Activated CD4-positive, alpha-beta T cell treated with anti-CD3 and anti-CD28 coated beads, Interleukin-2, amount 10 ng/mL, durations not matched to agents 7 days and 5 days (primary cell): Measurements from ENCODE around the gene TSSK2. TPM values are rescaled to one million over a fixed set of nuclear protein-coding genes. Genes with fewer than 3 reads are reported as not detected.
A peak's percentile ranks its signal among the peaks of the same experiment; 100 is the strongest.
"Not testable (repeated sequence)": the region's sequence is repeated elsewhere in the genome, so short reads cannot be mapped to it uniquely, and the experiment has no call there.

Experiments used
- CTCF ChIA-PET: fragments of 350-600 bp; sonication (Branson Sonifier 250); formaldehyde crosslinking; loops from one replicate; lab custom pipeline; 2021; ENCODE audit warnings: antibody characterized with exemption; lab: Charles Lee
- POLR2A ChIA-PET: fragments of 350-600 bp; sonication (Branson Sonifier 250); formaldehyde crosslinking; loops from one replicate; lab custom pipeline; 2021; ENCODE audit warnings: antibody characterized with exemption; lab: Charles Lee
- DNase-seq: peaks from one replicate; pipeline ENCODE4 v3.0.0-alpha.2; 2020
- H3K27ac Mint-ChIP-seq: one replicate; pipeline ENCODE4 v1.8.0; 2021; ENCODE audit warnings: mild to moderate bottlenecking, moderate library complexity, mixed read lengths
- H3K27me3 Mint-ChIP-seq: one replicate; pipeline ENCODE4 v1.8.0; 2021; ENCODE audit warnings: mixed read lengths
- H3K36me3 Mint-ChIP-seq: one replicate; pipeline ENCODE4 v1.8.0; 2021; ENCODE audit warnings: low read depth, mixed read lengths
- H3K4me1 Mint-ChIP-seq: one replicate; pipeline ENCODE4 v1.8.0; 2021; ENCODE audit warnings: mixed read lengths
- H3K4me3 Mint-ChIP-seq: one replicate; pipeline ENCODE4 v1.8.0; 2021; ENCODE audit warnings: mild to moderate bottlenecking, moderate library complexity, mixed read lengths
- H3K9me3 Mint-ChIP-seq: one replicate; pipeline ENCODE4 v1.8.0; 2021; ENCODE audit warnings: mixed read lengths
- total RNA-seq, 2 experiments: library from RNA; stranded (reverse); gene quantifications; one replicate each; pipeline ENCODE4 v1.2.3, GENCODE V29; 2021

Gene TSSK2
- total RNA-seq, 2 experiments from 2014 or later, result not detected

- H3K27ac Mint-ChIP-seq, H3K9me3 Mint-ChIP-seq, POLR2A ChIA-PET, H3K36me3 Mint-ChIP-seq, CTCF ChIA-PET, H3K4me3 Mint-ChIP-seq, H3K4me1 Mint-ChIP-seq, DNase-seq: not testable (repeated sequence)
- peaks cover 23% of the 10 kb centered on the region for H3K27me3 Mint-ChIP-seq
These were observed 25.0 kb downstream of the TSSK2 start for GRCh38 chr22:19156109-19156508.

- CTCF ChIA-PET, result interaction anchor here (0.6 kb wide), 1 partner anchor 25 kb away, joined by 3 read pairs; no protein-coding TSS in a partner anchor
- H3K36me3 Mint-ChIP-seq, DNase-seq, H3K9me3 Mint-ChIP-seq, POLR2A ChIA-PET, H3K27me3 Mint-ChIP-seq, H3K27ac Mint-ChIP-seq, H3K4me1 Mint-ChIP-seq, H3K4me3 Mint-ChIP-seq: not testable (repeated sequence)
These were observed 27.5 kb downstream of the TSSK2 start for GRCh38 chr22:19158649-19159048.

- ChIA-PET CTCF (no interaction called here), POLR2A (no interaction called here)
- H3K27me3 Mint-ChIP-seq, result peaks cover 28% of the 10 kb centered on the region
- DNase-seq, result no peak
- no peaks in the 10 kb centered on the region for H3K36me3 Mint-ChIP-seq
- no peaks in the 10 kb centered on the region for H3K9me3 Mint-ChIP-seq
- H3K4me1 Mint-ChIP-seq, result peaks cover 8% of the 10 kb centered on the region
- no peak overlapping the region for H3K4me3 Mint-ChIP-seq
- H3K27ac Mint-ChIP-seq, result no peak overlapping the region
These were observed 33.3 kb downstream of the TSSK2 start for GRCh38 chr22:19164425-19164824.

GRCh38 chr22:19166421-19166820 is 35.3 kb downstream of the TSSK2 start:
- POLR2A ChIA-PET, result no interaction called here
- Mint-ChIP-seq H3K27me3 (peaks cover 44% of the 10 kb centered on the region), H3K4me3 (no peak overlapping the region), H3K4me1 (peaks cover 22% of the 10 kb centered on the region), H3K27ac (no peak overlapping the region), H3K9me3 (no peaks in the 10 kb centered on the region), H3K36me3 (no peaks in the 10 kb centered on the region)
- CTCF ChIA-PET, result no interaction called here
- no peak for DNase-seq

- POLR2A ChIA-PET, result no interaction called here
- Mint-ChIP-seq H3K27ac (no peak overlapping the region), H3K36me3 (peaks cover 2% of the 10 kb centered on the region)
These were observed 36.2 kb downstream of the TSSK2 start for GRCh38 chr22:19167106-19167869.

GRCh38 chr22:19168088-19168890 is 37.2 kb downstream of the TSSK2 start:
- POLR2A ChIA-PET, result no interaction called here
- H3K4me1 Mint-ChIP-seq, result peaks cover 35% of the 10 kb centered on the region

More at GRCh38 chr22:19167106-19167869, 36.2 kb downstream of the TSSK2 start:
- CTCF ChIA-PET, result no interaction called here
- DNase-seq, result no peak
- H3K4me1 Mint-ChIP-seq, result peaks cover 25% of the 10 kb centered on the region
- H3K9me3 Mint-ChIP-seq, result no peaks in the 10 kb centered on the region
- peaks cover 44% of the 10 kb centered on the region for H3K27me3 Mint-ChIP-seq
- H3K4me3 Mint-ChIP-seq, result no peak overlapping the region

GRCh38 chr22:19169002-19169946 is 38.2 kb downstream of the TSSK2 start:
- peaks cover 41% of the 10 kb centered on the region for H3K4me1 Mint-ChIP-seq
- H3K36me3 Mint-ChIP-seq, result peaks cover 3% of the 10 kb centered on the region
- ChIA-PET POLR2A (no interaction called here), CTCF (interaction anchor here (2.1 kb wide), 1 partner anchor 24 kb away, joined by 8 read pairs; the partner anchor contains the start of gene ESS2)
- H3K27ac Mint-ChIP-seq, result no peak overlapping the region
- H3K4me3 Mint-ChIP-seq, result peak overlapping the region; percentile 56
- DNase-seq, result no peak
- peaks cover 44% of the 10 kb centered on the region for H3K27me3 Mint-ChIP-seq
- H3K9me3 Mint-ChIP-seq, result no peaks in the 10 kb centered on the region

More at GRCh38 chr22:19168088-19168890, 37.2 kb downstream of the TSSK2 start:
- DNase-seq, result no peak
- CTCF ChIA-PET, result interaction anchor here (2.1 kb wide), 1 partner anchor 23 kb away, joined by 8 read pairs; the partner anchor contains the start of gene ESS2
- peaks cover 44% of the 10 kb centered on the region for H3K27me3 Mint-ChIP-seq
- no peaks in the 10 kb centered on the region for H3K9me3 Mint-ChIP-seq
- no peak overlapping the region for H3K27ac Mint-ChIP-seq
- peaks cover 3% of the 10 kb centered on the region for H3K36me3 Mint-ChIP-seq
- no peak overlapping the region for H3K4me3 Mint-ChIP-seq

GRCh38 chr22:19169947-19170318 is 38.8 kb downstream of the TSSK2 start:
- POLR2A ChIA-PET, result no interaction called here
- H3K27me3 Mint-ChIP-seq, result peaks cover 44% of the 10 kb centered on the region

GRCh38 chr22:19172213-19173046 is 41.3 kb downstream of the TSSK2 start:
- Mint-ChIP-seq H3K4me1 (peaks cover 47% of the 10 kb centered on the region), H3K36me3 (peaks cover 3% of the 10 kb centered on the region), H3K9me3 (no peaks in the 10 kb centered on the region), H3K27me3 (peaks cover 34% of the 10 kb centered on the region), H3K27ac (peak overlapping the region; percentile 92), H3K4me3 (peak overlapping the region; percentile 90)
- CTCF ChIA-PET, result interaction anchor here (1.4 kb wide), 1 partner anchor 15 kb away, joined by 3 read pairs; no protein-coding TSS in a partner anchor
- POLR2A ChIA-PET, result no interaction called here
- DNase-seq, result no peak

More at GRCh38 chr22:19169947-19170318, 38.8 kb downstream of the TSSK2 start:
- CTCF ChIA-PET, result interaction anchor here (2.1 kb wide), 1 partner anchor 25 kb away, joined by 8 read pairs; the partner anchor contains the start of gene ESS2
- no peak for DNase-seq
- peak overlapping the region; percentile 92 for H3K27ac Mint-ChIP-seq
- H3K9me3 Mint-ChIP-seq, result no peaks in the 10 kb centered on the region
- H3K4me3 Mint-ChIP-seq, result peak overlapping the region; percentile 90
- peaks cover 3% of the 10 kb centered on the region for H3K36me3 Mint-ChIP-seq
- H3K4me1 Mint-ChIP-seq, result peaks cover 43% of the 10 kb centered on the region

GRCh38 chr22:19173047-19174035 is 42.2 kb downstream of the TSSK2 start:
- Mint-ChIP-seq H3K4me1 (peaks cover 46% of the 10 kb centered on the region), H3K9me3 (no peaks in the 10 kb centered on the region), H3K4me3 (peak overlapping the region; percentile 90), H3K27me3 (peaks cover 25% of the 10 kb centered on the region), H3K36me3 (peaks cover 3% of the 10 kb centered on the region), H3K27ac (peak overlapping the region; percentile 92)
- ChIA-PET CTCF (interaction anchor here (1.1 to 1.6 kb wide), 4 partner anchors 16 to 29 kb away, joined by 3 to 7 read pairs (median 4); partner anchors contain the start of gene ESS2), POLR2A (interaction anchor here (1.0 kb wide), 1 partner anchor 29 kb away, joined by 3 read pairs; the partner anchor contains the start of gene ESS2)
- DNase-seq, result no peak
